Measurements from ENCODE around the gene IDI2. TPM values are rescaled to one million over a fixed set of nuclear protein-coding genes. Genes with fewer than 3 reads are reported as not detected.
"Not testable (repeated sequence)": the region's sequence is repeated elsewhere in the genome, so short reads cannot be mapped to it uniquely, and the experiment has no call there.

The IDI2 gene
- total RNA-seq, 1 experiment from 2014 or later: not detected

DNA sequence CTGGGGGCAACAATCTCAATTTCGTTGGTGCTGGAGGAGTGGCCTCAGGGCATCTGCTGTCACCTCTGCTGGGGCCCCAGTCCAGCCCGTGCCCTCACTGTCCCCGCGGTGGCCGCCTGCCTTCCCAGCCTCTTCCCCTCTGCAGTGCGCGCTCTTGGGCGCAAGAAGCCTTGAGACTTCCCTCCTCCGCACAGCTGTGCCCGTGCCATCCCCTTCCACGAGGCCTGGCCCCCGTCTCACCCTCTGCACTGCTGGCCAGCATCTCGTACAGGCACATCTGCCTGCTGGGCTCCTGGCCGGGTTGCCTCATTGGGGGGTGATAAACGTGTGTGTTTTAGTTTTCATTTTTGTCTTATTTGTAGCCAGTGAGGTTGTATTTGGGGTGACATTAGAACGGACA lies 14.0 kb downstream of the IDI2 start:
- no peak overlapping the region for H3K4me3 Mint-ChIP-seq (ENCODE audit: unreplicated experiment)
- no peaks in the 10 kb centered on the region for H3K4me1 Mint-ChIP-seq (ENCODE audit: insufficient read depth, unreplicated experiment)
- intact Hi-C loops (cut with micrococcal nuclease): no loop called here
- H3K36me3 Mint-ChIP-seq (ENCODE audit: insufficient read depth, unreplicated experiment): peaks cover 100% of the 10 kb centered on the region
- CTCF ChIA-PET: no interaction called here
- TF ChIP-seq, protein P1, sequence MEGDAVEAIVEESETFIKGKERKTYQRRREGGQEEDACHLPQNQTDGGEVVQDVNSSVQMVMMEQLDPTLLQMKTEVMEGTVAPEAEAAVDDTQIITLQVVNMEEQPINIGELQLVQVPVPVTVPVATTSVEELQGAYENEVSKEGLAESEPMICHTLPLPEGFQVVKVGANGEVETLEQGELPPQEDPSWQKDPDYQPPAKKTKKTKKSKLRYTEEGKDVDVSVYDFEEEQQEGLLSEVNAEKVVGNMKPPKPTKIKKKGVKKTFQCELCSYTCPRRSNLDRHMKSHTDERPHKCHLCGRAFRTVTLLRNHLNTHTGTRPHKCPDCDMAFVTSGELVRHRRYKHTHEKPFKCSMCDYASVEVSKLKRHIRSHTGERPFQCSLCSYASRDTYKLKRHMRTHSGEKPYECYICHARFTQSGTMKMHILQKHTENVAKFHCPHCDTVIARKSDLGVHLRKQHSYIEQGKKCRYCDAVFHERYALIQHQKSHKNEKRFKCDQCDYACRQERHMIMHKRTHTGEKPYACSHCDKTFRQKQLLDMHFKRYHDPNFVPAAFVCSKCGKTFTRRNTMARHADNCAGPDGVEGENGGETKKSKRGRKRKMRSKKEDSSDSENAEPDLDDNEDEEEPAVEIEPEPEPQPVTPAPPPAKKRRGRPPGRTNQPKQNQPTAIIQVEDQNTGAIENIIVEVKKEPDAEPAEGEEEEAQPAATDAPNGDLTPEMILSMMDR (IDR thresholded peaks at IDR 0.05; ENCODE audit: unreplicated experiment): no peak
- DNase-seq (ENCODE audit: unreplicated experiment): no peak
- POLR2A ChIA-PET: interaction anchor here (0.7 to 1.5 kb wide), 2 partner anchors 11 to 25 kb away, joined by 4 read pairs; no protein-coding TSS in a partner anchor
- BruUV-seq (replicated peaks): no TSS peak
- peak overlapping the region; percentile 54 for H3K27ac Mint-ChIP-seq (ENCODE audit: low read depth, unreplicated experiment)
- no peaks in the 10 kb centered on the region for H3K27me3 Mint-ChIP-seq (ENCODE audit: insufficient read depth, unreplicated experiment)
- no peaks in the 10 kb centered on the region for H3K9me3 Mint-ChIP-seq (ENCODE audit: unreplicated experiment)

DNA sequence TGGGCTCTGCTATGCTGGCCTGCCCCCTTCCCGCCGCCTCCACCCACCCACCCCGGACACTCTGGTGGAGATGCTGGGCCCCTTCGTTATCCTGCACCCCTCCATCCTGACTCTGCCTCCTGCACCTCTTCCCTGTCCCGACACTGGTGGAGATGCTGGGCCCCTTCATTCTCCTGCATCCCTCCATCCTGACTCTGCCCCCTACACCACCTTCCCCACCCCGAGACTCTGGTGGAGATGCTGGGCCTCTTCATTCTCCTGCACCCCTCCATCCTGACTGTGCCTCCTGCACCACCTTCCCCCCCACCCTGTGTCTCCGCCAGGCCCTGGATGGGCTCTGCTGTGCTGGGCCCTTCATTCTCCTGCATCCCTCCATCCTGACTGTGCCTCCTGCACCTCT lies 15.0 kb downstream of the IDI2 start:
- Mint-ChIP-seq H3K27ac (ENCODE audit: low read depth, unreplicated experiment) (no peak overlapping the region), H3K27me3 (ENCODE audit: insufficient read depth, unreplicated experiment) (no peaks in the 10 kb centered on the region), H3K4me1 (ENCODE audit: insufficient read depth, unreplicated experiment) (no peaks in the 10 kb centered on the region), H3K9me3 (ENCODE audit: unreplicated experiment) (no peaks in the 10 kb centered on the region), H3K36me3 (ENCODE audit: insufficient read depth, unreplicated experiment) (peaks cover 100% of the 10 kb centered on the region), H3K4me3 (ENCODE audit: unreplicated experiment) (no peak overlapping the region)
- intact Hi-C loops (cut with micrococcal nuclease): no loop called here
- ChIA-PET CTCF (no interaction called here), POLR2A (no interaction called here)
- TF ChIP-seq, protein P1 (IDR thresholded peaks at IDR 0.05; ENCODE audit: unreplicated experiment): no peak
- no peak for DNase-seq (ENCODE audit: unreplicated experiment)
- BruUV-seq (replicated peaks): no TSS peak

DNA sequence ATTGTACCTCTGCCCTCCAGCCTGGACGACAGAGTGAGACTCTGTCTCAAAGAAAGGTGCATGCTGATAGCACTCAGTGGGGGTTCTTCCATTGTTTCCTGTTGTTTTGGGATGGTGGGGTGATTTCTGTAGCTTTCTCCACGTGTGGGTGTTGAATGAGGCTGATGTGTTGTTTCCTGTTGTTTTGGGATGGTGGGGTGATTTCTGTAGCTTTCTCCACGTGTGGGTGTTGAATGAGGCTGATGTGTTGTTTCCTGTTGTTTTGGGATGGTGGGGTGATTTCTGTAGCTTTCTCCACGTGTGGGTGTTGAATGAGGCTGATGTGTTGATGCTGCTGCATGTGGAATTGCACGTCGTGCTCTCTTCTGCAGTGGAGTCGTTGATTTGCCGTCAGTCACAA lies 15.7 kb downstream of the IDI2 start:
- POLR2A ChIA-PET: interaction anchor here (0.9 kb wide), 1 partner anchor 12 kb away, joined by 3 read pairs; no protein-coding TSS in a partner anchor
- CTCF ChIA-PET; BruUV-seq (replicated peaks): not testable (repeated sequence)

GRCh38 chr10:1009071-1009494 lies 16.6 kb downstream of the IDI2 start:
- Mint-ChIP-seq H3K27ac (ENCODE audit: low read depth, unreplicated experiment) (no peak overlapping the region), H3K4me3 (ENCODE audit: unreplicated experiment) (no peak overlapping the region), H3K36me3 (ENCODE audit: insufficient read depth, unreplicated experiment) (peaks cover 99% of the 10 kb centered on the region), H3K4me1 (ENCODE audit: insufficient read depth, unreplicated experiment) (no peaks in the 10 kb centered on the region), H3K9me3 (ENCODE audit: unreplicated experiment) (no peaks in the 10 kb centered on the region), H3K27me3 (ENCODE audit: insufficient read depth, unreplicated experiment) (no peaks in the 10 kb centered on the region)
- POLR2A ChIA-PET: interaction anchor here (0.8 to 0.9 kb wide), 2 partner anchors 11 to 40 kb away, joined by 3 read pairs; partner anchors contain the start of gene IDI1
- BruUV-seq (replicated peaks): no TSS peak
- TF ChIP-seq, protein P1 (IDR thresholded peaks at IDR 0.05; ENCODE audit: unreplicated experiment): no peak
- intact Hi-C loops (cut with micrococcal nuclease): no loop called here
- CTCF ChIA-PET: no interaction called here
- no peak for DNase-seq (ENCODE audit: unreplicated experiment)

More for the DNA sequence above, 15.7 kb downstream of the IDI2 start:
- DNase-seq (ENCODE audit: unreplicated experiment); H3K27ac Mint-ChIP-seq (ENCODE audit: low read depth, unreplicated experiment); intact Hi-C loops (cut with micrococcal nuclease); H3K27me3 Mint-ChIP-seq (ENCODE audit: insufficient read depth, unreplicated experiment); H3K4me3 Mint-ChIP-seq (ENCODE audit: unreplicated experiment); H3K4me1 Mint-ChIP-seq (ENCODE audit: insufficient read depth, unreplicated experiment); H3K9me3 Mint-ChIP-seq (ENCODE audit: unreplicated experiment): not testable (repeated sequence)
- H3K36me3 Mint-ChIP-seq (ENCODE audit: insufficient read depth, unreplicated experiment): peaks cover 100% of the 10 kb centered on the region

DNA sequence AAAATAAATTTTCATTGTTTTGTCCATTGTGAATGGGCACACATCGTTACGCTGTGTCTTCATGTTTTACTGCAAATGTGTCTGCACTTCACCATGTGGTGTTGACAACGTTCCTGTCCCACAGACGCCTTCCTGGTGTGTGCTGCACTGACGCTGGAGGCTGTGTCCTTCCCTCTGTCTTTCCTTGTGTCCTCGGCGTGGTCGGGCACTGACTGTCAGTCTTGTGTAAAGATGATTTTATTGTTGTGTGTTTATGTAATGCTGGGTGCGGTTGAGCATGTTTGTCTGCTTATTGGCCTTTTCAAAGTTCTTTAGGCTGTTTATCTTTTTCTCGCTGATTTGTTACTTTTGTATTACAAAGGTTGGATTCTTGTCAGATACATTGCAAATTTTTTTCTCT lies 18.1 kb downstream of the IDI2 start:
- ChIA-PET CTCF (no interaction called here), POLR2A (no interaction called here)
- Mint-ChIP-seq H3K27ac (ENCODE audit: low read depth, unreplicated experiment) (no peak overlapping the region), H3K9me3 (ENCODE audit: unreplicated experiment) (peaks cover 7% of the 10 kb centered on the region), H3K4me3 (ENCODE audit: unreplicated experiment) (no peak overlapping the region), H3K27me3 (ENCODE audit: insufficient read depth, unreplicated experiment) (no peaks in the 10 kb centered on the region), H3K4me1 (ENCODE audit: insufficient read depth, unreplicated experiment) (no peaks in the 10 kb centered on the region), H3K36me3 (ENCODE audit: insufficient read depth, unreplicated experiment) (peaks cover 99% of the 10 kb centered on the region)
- DNase-seq (ENCODE audit: unreplicated experiment): no peak
- BruUV-seq (replicated peaks): no TSS peak
- intact Hi-C loops (cut with micrococcal nuclease): no loop called here
- TF ChIP-seq, protein P1 (IDR thresholded peaks at IDR 0.05; ENCODE audit: unreplicated experiment): no peak

Data from MCF 10A (cell line).